DMS53 (cell line): ENCODE data around the gene TMIGD3.

Experiments
- DNase-seq: peaks from one replicate; lab custom pipeline; 2025; lab: John Stamatoyannopoulos, UW

Gene TMIGD3

DNA sequence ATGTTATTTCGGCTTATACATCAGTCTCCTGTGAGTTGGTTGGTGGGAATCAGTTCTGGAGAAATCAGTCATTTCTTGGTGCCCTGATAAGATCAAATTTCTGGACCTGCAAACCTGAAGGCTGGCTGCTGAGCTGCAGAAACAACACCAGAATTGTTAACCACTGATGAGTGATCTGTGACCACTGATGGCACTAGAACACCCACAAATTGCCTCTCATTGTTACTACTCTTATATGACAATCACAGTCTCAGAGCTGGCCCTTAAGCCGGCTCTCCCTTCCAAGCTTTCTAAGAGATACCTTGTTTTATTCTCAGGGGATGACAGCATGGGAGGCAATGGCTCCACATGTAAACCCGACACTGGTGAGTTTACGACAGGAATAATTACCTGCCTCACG, 27.7 kb downstream of the TMIGD3 start:
- no peak for DNase-seq

DNA sequence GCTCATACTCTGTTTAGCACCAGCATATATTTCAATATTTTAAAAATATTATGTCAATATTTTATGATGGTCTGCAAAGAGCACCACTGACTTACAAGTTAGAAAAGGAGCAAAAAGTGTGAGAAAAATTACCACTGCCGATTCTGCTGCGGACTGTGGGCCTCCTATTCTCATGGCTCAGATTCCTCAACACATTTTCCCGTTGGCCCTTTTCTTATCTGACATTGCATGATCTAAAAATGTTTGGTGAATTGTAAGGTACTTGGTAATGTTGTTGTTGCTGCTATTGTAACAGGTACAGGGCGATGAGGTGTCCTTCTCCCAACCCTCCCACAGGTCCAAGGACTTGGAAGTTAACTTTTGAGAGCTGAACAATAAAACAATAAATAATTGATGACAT, 28.9 kb downstream of the TMIGD3 start:
- DNase-seq, result no peak

DNA sequence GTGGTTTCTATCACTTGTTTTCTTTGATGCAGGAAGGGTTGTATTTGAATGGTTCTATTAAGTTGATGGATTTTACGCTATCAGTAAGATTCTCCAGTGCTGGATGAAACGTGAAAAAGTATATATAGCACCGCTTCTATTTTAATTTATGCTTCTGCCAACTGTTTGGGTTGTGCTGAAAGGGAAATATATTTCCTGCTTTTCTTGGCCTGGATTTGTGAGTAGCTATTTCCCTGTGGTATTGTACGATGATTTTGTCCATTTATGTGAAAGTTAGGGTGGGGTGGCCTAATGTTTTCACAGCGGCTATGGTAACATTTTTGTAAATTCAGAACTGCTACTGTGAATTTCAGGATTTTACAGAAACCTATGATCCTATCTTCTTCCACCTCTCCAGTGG, 29.3 kb downstream of the TMIGD3 start:
- no peak for DNase-seq

DNA sequence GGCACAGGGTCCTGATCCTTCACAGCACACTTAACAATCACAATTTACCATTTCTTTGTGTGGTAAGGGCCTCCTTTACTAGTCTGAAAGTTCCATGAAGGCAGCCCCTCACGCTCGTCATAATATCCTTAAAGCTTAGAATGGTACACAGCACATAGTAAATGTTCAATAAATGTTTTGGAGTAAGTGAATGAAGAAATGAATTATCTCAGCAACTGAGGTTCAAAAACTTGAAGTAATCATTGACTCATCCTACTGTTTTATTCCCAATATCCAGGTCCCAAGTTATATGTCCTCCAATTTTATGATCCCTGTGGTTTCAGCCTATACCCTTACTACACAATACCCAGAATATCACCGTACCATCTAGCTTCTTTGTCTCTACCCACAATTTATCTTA, 31.9 kb downstream of the TMIGD3 start:
- DNase-seq, result no peak

DNA sequence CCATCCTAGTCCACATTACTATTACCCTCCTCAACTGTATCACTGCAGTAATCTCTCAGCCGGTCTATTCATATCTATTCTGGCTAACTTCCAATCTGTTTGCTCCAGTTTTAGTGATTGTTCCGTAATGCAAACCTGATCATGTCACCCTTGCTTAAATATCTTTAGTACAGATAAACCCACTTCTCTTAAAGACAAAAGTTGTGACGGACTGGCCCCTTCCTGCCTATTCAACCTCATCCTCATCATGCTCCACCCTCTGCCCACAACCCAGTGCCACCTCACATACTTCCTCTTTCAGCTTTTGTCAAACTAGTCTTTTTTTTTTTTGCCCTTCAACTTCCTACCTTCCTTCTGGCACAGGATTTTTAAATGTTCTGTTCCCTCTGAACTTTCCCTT, 32.4 kb downstream of the TMIGD3 start:
- no peak for DNase-seq

DNA sequence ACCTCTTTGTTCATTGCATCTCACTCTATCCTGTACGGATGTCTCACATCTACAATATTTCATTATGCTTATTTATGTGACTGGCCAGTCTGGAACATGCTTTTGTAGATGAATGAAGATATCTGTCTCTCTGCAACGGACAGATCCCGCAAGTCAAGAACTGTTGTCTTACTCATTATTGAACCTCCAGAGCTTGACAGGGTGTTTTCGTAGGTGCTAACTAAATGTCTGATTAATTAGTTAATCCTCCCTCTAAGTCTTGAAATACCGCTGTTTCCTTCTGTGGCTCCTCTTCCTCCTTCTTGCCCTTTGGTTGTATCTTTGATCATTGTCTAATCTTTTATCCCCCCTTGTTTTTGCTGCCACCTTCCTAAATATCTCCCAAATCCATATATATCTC, 32.8 kb downstream of the TMIGD3 start:
- DNase-seq, result no peak

DNA sequence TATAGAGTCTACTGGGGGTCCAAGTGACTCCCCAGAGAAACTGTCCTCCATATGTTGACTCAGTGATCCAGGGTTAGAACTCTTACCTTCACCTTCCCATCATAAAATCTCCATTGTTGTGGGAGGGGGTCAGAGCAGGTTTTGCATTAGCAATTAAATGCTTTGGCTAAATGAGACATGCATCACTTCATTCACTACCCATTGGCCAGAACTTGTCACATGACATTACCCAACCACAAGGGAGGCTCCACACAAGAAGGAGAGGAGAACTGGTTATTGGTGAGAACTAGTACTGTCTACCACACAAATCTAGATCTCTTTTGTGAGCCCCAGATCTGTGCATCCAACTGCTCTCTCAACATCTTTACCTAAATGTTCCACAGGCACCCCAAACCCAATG, 33.9 kb downstream of the TMIGD3 start:
- no peak for DNase-seq

DNA sequence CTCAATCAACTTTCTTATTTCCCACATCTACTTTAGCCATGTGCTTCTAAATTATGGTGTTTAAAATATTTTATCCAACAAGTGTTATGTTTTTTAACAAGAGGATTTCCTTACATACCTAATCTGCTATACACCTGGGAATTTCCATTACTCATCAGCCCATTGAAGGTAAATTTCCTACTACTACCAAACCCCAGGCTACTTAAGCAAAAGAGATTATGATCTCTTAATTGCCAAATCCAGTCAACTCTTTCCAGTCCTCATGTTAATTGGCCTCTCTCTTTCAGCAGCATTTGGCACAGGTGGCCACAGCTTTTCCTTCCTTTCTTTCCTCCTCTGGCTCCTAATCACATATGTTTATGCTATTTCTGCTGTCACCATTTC, 34.7 kb downstream of the TMIGD3 start:
- no peak for DNase-seq

DNA sequence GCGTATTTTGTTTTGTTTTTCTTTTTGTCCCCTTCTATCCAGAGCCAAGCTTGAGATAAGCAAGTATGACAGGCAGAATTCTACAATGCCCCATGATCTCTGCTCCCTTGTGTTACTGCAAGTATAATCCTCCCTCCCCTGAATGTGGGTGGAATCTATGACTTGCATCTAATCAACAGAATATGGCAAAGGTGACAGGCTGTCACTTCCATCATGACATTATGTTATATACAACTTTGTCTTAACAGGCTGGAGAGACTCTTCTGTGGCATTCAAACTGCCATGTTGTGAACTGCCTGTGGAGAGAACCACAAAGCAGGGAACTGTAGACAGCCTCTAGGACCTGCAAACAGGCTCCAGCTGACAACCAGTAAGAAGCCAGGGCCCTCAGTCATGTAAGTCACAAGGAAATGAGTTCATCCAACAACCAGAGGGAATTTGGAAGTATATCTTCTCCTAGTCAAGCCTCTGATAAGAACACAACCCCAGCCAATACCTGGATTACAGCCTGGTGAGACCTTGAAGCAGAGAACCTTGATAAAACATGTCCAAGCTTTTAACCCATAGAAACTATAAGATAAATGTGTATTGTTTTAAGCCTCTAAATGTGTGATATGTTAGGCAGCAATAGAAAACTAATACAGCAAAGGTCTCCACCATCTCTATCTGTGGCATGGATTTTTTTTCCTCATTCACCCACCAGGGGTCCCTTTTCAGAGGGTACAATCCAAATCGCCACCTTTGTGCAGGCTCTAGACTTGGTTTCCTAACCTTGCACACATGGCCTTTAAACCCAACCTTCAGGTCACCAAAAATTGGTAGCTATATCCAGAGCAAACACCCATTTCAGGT, 35.3 kb downstream of the TMIGD3 start:
- no peak for DNase-seq

DNA sequence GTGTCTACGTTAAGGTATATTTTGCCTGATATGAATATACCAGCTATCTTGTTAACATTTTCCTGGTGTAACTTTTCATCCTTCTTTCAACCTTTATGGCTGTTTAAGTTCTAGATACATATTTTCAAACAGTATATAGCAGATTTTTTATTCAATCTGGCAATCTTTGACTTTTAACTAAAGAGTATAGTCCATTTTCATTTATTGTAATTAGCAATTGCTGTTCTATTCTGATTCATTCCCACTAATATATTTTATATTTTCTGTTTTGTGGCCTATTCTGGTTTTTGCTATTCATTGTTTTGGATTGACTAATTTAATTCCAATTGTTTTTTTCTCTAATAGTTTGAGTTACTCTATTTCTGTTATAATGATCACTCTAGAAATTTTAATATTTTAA, 37.0 kb downstream of the TMIGD3 start:
- DNase-seq, result no peak

DNA sequence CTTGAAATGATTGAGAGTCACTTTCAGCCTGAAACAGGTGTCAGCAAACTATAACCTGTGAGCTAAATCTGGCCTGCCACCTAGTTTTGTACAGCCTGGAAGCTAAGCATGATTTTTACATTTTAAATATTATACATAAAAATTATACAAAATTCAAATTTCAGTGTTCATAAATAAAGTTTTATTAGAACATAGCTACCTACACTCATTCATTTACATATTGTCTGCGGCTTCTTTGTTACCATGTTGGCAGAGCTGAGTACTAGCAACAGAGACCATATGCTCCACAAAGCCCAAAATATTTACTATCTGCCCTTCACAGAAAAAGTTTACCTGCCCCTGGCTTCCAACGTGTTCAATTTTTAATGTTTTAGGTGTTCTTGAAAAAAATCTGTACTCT, 37.7 kb downstream of the TMIGD3 start:
- no peak for DNase-seq

DNA sequence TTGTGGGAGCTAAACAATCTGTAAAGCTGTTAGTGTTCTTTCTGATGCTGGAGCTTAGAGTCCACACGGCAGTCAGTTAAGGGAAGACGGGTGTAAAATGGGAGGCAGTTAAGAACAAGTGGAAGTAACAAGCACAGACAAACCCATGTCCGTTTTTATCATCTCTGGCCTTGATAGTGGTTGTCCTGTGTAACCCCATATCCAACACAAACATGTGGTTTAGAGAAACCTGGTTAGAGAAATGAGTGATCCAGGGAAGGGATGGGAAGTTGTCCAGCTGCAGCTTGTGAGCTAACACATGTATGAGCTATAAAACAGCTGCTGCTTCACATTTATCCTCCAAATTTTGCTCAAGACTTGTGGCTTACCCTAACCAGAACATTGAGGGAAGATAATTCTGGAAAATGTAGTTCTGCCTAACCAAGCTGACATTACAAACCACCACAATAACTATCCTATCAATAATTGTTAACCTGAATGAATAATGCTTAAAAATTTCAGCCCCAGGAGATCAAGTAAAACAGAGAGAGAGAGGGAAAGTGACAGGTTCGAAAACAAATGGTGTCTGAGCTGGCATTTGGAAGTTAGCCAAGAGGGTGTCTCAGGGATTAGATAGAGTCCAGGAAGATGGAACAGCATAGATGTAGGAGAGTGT, 40.3 kb downstream of the TMIGD3 start:
- DNase-seq, result peak; percentile 28

DNA sequence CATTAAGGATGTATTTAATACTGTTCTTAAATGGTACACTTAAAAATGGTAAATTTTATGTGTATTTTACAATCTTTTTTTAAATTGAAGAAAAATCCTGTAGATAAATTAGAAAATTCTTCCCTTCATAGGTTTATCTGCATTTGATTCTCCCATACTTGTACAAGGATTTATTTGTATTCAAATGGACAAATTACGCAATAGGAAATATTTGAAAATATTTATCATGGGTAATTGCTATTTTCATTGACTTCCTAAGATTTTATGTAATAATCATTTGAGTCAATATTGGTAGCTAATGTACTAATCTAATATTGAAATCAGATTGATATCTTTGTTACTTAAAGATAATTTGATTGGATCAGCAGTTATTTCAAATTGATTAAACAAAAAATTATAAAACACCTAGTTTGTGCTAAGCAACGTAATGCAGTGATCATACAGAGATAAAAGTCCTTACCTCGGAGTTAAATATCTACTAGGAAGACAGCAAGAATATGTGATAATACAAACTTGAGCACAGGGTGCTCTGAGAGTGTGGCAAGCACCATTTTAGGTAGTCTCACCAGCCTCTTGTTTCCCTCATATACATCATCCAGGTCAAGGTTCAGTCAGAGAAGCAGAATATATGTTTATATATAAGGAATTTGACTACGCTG, 40.9 kb downstream of the TMIGD3 start:
- DNase-seq, result no peak

DNA sequence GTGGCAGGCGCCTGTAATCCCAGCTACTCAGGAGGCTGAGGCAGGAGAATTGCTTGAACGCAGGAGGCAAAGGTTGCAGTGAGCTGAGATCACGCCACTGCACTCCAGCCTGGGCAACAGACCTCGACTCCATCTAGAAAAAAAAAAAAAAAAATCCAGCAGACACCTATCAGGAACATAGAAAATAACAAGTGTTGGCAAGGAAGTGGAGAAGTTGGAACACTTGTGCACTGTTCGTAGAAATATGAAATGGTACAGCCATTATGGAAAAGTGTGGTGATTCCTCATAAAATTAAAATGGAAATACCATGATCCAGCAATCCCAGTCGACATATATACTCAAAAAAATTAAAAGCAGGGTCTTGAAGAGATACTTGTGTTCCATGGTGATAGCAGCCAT, 41.7 kb downstream of the TMIGD3 start:
- DNase-seq, result no peak

DNA sequence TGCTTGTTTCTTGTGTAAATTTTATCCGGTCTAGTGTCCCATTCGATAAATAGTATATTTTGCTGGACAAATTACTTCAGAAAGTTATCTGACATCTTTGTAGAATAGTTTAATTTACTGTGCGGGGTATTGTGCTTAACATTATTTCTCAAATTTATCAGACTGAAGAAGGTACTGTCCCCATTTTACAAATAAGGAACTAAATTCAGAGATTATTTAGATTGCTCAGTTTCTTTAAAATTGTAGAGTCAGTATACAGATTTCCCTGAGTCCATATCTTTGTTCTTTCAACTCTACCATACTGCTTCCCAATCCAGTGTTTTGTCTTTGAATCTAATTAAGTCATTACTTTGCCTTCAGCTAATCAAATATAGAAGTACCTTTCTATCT, 47.8 kb downstream of the TMIGD3 start:
- no peak for DNase-seq

DNA sequence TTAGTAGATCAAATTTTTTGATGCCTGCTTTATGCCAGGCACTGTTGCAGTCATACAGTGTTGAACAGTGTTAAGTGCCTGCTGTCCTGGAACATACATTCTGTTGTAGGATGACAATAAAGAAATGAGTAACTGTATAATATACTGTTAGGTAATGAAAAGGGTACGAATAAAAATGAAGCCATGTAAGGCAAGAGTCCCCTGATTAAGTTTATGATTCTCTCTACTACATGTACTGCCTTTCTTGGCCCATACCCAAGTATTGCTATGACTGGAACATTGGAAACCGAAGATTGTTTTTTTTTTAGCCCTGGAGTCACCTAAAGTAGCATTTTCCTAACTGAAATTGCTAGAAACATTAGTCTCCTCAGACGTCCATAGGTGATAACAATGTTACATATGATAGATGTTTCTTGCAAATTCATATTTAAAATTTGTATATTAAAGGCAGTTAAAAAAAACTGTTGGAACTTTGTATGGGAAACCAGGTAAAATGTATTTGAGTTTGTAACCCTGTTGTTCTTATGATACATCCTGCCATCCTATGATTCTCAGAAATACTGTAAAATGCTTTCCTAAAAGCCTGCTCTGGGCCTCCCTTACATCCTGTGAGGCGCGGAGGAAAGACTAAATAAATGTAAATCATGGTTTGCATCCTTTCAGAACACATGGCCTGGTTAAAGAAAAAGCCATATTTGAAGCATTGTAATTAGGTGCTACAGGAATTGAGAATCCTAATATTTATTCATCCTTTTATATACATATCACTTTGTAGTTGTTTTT, 48.4 kb downstream of the TMIGD3 start:
- no peak for DNase-seq

DNA sequence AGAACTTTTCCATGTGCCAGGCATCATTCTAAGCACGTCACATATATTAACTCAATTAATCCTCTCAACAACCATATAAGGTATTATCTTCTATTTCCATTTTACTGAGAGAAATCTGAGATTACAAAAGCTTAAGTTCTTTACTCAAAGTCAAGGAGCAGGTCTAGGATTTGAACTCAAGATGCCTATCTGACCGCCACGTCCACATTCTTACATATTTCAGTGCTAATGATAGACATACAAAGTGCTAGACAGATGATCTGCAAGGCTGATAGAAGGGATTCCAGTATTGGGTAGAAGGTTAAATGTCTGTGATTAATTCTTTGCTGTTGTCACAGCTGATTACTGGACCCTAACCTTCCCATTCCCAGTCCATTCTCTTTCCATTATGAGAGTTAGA, 49.7 kb downstream of the TMIGD3 start:
- DNase-seq, result no peak

DNA sequence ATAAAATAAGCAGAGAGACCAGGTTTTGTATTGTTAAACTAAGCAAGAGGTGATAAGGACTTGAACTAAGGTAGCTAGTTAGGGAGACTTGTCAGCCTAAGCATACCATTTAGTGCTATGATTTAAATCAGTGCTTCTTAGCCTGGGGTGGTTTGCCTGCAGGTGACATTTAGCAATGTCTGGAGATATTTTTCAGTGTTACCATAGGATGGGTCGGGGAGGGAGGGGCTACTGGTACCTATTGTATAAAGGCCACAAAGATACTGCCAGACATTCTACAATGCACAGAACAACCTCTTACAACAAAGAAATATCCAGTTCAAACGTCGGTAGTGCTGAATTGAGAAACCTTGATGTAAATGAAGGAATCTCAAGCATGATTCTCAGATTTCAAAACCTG, 50.9 kb downstream of the TMIGD3 start:
- no peak for DNase-seq

DNA sequence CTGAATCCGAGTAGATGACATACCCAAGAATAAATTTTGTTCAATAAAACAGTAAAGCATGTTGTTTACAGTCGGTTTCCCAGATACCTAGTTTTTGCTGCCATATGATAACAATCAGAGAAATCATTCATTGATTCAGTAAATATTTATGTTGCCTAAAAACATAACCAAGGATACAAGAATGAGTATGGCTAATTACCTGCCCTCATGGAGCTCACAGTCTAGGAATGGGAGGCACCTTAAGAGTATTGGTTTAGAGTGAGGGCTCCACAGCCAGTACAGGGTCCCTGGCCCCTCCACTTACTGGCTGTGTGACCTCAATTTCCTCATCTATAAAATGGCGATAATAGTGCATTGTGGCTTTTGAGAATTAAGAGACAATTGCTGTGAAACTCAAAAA, 53.2 kb downstream of the TMIGD3 start:
- DNase-seq, result no peak

DNA sequence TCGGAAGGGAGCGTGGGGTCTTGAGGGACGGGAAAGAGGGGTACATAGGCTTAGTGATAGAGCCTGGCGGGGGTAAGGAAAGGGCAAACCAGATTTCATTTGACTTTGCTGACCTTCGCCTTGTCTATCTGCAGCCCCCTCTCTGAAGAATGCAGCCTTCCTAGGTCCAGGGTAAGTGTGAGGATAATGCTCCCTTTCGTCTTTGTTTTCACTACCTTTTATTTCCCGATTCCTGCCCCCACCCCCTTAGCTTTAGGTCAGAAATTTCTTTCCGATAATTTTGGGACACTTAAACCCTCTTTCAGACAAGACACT, 53.8 kb downstream of the TMIGD3 start:
- no peak for DNase-seq

DNA sequence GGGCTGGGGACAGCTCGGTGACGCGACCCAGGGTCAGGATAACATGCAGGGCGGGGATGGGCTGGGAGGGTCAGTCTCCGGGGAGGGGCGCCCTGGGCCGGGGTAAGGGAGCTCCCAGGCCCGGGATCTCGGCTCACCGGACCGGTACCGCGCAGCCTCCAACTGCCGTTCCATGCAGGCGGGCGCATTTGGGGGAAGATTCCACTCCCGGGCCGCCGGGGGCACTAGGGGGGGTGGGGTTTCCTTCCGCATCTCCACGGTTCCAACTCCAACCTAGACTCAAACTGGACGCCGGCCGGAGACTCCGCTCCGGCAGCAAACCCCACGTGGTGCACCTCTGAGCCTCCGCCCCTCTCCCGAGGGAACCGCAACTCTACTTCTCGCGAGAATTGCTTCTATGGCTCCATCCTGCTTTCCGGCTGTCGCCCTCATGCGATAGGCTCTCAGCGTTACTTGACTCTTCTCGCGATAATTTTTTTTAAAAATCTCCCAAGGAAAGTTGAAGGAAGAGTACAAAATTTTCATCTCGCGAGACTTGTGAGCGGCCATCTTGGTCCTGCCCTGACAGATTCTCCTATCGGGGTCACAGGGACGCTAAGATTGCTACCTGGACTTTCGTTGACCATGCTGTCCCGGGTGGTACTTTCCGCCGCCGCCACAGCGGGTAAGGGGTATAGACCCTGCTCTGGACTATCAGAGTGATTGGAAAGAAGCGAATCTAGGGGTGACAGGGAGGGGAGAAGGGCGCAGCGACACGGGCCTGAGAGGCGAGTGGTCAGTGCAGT, 54.3 kb downstream of the TMIGD3 start, which contains the start of the genes ATP5PB and WDR77:
Gene ATP5PB, plus strand, starts transcription at position 547 of the 785 bp plus-strand sequence. Its CDS starts 78 bp downstream, at position 625.
Gene WDR77, minus strand, starts transcription at position 339 of the 785 bp plus-strand sequence. Its CDS starts 87 bp downstream, at position 252.
- peak; percentile 100 for DNase-seq
